HG03108 (cell line): ENCODE results near the gene SLBP.
A peak's percentile ranks its signal among the peaks of the same experiment; 100 is the strongest.

ENCODE experiments used
- ATAC-seq: cut with Tn5 transposase; IDR thresholded peaks from one replicate; pipeline ENCODE4 v1.9.1; 2021; ENCODE audit warnings: moderate library complexity; ENCODE audit not compliant: unreplicated experiment

SLBP gene

DNA sequence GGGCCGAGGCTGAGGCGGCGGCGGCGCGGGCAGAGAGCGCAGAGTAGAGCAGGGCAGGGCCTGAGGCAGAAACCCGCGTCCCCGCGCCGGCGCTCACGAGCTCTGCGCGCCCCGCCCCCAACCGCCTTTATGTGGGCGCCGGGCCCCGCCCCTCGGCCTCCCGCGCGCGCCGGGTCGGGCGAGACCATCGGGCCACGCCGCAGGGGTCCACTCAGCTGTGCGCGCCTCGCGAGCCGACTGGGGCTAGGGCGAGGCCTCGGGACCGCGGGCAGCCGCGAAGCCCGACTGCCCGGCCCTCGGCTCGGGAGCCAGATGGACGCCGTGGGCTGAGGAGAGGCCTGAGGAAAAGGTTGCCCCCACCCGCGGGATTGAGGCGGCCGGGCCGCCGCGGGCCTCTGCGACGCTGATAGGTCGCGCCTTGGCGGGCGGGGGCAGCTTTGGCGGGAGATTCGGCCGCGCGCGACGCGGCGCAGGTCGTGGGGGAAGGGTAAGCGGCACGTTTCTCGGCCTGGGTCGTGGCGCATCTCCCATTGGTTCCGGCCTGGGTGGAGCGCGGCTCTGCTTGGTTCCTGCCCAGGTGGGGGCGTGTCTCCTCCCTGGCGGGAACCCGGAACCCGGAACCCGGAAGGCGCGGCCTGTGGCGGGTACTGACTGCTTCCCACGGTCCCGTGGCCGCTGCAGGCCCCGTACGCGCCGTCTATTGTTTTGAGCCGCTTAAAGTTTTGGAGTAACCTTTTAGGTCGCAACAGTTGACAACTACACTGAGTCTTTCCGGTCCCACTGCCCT lies at the start of gene SLBP:
Gene SLBP, minus strand, starts transcription at position 104 of the 787 bp plus-strand sequence. CDS start 131 bp downstream, outside the sequence.
- ATAC-seq, result peak; percentile 75

DNA sequence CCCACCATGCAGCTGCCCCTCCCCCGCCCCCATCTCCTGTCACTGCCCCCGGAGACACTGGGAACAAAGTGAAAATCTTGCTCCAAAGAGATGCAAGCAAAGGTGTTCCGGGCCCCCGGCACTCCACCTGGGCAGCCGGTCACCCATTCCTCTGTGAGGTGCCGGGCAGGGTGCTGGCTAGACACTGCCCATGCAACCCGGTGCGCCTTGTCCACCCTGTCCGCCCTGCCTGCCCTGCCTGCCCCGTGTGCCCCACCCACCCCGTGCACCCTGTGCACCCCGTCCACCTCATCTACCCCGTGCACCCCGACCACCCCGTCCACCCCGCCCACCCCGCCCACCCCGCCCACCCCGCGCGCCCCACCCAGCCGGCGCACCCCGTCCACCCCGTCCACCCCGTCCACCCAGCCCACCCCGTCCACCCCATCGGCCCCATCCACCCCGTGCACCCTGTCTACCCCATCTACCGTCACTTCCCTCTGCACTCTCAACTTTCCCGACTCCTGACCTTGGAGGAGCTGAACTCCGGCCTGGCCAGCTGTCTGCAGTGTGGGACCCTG lies 49.1 kb upstream of the SLBP start:
- no peak for ATAC-seq

DNA sequence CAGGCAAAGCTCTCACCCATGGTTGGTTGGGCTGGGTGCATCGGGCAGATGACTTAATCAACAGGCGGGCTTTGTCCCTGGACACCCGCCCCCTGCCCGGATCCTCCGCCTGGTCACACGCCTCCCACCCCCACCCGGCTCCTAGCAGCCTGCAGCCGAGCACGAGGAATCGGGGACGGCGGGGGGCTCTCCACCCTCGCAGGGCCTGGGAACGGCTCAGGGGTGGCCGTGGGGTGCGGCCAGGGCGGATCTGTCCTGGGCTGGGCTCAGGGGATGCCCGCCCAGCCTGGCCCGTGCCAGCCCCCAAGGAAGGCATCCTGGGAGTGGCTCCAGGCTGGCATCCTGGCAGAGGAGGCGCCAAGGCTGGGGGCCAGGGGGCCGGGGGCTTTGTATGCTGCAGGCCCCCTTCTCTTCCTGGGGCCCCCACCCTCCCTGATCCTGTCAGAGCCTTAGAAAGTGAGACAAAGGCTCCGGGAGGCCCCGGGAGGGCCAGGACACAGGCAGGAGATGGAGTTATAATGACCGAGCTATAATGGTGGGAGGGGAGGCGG lies 48.5 kb upstream of the SLBP start:
- no peak for ATAC-seq

DNA sequence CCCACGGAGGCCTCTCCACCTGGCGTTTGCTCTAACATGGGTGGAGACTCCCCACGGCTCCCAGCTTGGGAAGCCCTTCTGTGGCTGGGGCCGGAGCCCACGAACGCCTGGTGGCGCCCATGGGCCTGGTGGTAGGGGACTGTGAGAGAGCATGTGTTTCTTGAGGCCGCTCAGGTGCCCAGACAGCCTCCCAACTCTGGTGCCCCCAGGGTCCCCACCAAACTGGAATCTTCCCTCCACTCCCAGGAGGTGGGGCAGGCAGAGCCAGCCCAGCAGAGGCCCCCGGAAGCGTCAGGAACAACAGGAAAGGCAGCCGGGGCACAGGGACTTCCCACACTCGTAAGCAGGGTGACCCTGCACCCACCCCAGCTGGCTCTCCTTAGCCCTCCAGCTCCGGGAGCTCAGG lies 47.7 kb upstream of the SLBP start:
- ATAC-seq, result no peak

DNA sequence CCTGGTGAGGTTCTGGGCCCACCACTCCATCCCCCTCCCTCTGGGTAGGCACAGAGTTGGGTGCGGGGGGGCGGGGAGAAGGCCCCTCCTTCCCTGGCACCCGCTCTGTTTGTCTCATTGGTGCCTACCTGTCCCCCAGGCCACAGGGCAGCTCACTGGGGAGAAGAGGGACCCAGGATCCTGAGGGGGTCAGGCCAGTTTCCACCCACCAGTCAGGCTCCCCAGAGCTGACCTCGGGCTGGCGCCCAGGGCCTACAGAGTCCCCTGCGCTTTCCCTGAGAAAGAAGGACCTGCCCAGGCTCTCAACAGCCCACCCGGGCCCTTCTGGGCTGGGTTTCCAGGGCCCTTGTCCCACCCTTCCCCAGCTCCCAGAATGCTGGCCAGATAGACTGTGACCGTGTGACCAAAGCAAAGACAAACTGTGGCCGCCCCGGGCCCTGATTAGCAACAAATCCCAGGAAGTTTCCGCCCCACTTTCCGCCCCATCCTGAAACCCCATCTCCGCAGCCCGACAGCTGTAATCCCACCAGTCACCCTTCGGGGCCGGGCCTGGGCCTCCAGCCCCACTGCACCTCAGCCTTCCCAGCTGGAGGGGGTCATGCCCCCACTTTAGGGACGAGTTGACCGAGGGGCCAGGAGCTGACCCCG lies 47.2 kb upstream of the SLBP start:
- no peak for ATAC-seq

DNA sequence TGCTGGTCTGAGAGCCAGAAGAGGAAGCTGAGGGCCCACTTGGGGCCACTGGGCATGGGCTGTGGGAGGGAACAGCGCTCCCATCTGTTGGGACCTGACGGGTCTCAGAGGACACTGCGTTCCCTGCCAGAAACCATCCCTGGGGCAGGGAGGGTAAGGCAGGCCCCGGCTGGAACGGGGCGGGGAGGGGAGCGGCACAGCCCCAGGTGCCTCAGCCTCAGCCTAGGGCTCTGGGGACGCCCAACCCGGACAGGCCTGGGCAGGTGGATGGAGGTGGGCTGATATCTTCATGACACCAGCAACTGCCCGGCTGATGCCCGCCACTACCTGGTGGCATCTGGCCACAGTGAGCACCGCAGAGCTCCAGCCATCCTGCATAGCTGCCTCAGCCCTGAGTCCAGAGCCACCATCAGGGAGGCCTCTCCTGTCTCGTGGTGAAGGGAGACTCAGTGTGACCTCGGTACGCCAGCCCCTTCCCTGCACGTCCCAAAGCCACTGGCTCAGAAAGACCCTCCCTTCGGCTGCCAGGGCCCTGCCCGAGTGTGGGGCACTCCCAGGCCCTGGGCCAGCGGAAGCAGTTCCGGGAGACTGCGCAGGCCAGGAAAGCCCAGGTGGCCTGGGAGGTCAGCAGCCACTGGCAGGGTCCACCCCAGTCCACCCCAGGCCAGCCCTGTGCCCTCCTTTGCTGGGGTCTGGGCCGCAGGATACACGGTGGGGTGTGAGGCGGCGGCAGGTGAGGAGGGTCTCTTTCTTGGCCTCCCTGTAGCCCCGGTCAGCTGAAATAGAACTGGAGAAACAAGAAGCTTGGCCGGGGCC lies 46.4 kb upstream of the SLBP start:
- no peak for ATAC-seq

DNA sequence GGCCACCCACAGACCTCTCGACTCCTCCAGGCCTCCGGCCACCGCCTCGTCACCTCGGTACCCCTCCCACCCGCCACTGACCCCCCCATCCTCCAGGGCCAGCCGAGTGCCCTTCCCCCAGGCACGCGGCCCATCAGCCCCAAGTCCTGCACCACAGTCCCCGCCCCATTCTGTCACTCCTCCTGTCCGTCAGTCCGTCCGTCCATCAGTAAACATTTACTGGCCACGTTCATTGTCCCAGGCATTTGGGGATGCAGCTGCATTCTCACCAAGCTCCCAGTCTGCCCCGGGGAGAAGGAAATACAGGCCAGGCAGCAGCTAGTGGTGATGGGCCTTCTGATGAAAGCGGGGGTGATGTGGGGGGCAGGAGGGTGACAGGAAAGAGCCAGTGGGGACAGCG lies 45.7 kb upstream of the SLBP start:
- ATAC-seq, result no peak

DNA sequence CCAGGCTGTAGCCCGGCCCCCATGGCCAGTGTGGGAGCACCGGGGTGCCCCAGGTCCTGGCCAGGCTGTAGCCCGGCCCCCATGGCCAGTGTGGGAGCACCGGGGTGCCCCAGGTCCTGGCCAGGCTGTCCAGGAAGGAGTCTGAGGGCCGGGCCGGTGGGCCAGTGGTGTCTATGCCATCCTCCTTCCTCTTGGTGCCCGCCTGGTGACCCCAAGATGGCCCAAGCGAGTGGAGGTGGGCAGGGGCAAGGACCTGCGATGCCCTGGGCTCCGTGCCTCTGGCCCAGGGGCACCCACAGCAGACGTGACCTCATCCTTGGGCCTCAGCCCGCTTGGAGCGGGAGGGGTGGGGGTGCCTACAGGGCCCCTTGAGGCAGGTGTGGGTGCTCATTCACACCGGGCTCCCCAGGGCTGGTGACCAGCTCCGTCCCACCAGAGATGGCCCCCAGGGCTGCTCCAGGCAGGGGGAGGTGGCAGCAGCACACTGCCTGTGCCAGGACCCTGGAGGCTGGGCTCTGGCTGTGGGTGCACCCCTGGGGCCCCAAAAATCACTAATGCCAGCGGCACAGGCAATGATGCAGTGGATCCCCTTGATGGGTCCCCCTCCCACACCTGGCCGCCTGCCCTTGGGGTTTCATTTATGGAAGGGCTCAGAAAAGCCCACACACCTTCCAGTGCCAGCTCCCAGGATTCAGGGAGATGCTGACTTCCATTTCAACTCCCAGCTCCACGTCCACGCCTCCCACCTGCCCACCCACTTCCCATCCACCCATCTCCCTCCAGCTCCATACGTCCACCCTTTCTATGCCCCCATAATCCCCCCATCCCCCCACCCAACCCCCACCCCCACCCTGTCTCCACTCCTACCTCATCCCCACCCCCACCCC lies 45.0 kb upstream of the SLBP start:
- ATAC-seq, result no peak

DNA sequence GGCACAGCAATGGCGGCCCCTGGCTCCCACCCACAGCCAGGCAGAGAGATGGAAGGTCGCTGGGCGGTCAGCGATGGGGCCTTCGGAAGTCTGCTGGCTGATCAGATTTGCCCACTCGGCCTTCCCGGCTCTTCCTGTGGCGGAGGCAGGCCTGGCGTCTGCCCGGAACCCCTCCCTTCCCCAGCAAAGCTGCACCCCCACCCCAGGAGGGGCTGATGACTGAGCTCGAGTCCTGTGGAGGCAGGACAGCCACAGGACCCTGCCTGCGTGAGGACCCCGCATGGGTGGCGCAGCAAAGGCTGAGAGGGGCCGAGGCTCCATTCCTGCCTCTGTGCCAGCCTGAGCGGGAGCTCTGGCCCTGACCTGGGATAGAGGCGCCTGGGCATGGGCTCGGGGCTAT lies 44.0 kb upstream of the SLBP start:
- no peak for ATAC-seq

DNA sequence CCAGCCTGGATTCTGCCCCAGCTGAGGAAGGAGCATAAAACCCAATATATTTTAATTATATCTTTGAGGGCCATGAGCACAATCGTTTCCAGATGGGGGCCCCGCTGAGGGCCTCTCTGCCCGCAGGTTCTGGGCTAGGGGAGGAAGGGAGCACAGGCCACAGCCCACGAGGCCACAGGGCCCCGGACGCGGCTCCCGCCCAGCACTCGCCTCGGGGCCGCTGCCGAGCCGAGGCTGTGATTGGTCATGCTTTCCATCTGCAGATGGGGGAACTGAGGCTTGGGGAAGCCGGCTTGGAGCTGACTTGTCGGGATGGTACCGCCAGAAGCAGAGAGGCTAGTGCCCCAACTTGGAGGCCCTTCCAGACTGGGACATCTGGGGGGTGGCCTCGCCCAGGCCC lies 43.2 kb upstream of the SLBP start:
- ATAC-seq, result no peak

DNA sequence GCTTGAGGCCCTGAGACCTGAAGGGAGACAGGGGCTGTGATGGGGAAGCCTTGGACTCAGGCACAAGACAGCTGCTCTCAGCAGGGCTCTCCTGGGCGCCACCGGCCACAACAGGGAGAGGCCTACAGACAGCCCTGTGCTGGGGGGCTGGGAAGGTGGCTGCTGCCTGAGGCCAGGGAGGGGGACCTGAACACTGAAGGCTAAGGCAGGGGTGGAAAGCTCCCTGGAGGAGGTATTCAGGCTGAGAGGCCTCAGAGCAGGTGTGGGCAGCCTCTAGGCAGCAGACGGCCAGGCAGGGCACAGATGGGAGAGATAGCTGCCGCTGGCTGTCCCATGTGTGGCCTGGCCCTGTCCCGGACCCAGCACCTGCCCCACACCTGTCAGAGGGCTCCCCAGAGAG lies 42.2 kb upstream of the SLBP start:
- ATAC-seq, result no peak

DNA sequence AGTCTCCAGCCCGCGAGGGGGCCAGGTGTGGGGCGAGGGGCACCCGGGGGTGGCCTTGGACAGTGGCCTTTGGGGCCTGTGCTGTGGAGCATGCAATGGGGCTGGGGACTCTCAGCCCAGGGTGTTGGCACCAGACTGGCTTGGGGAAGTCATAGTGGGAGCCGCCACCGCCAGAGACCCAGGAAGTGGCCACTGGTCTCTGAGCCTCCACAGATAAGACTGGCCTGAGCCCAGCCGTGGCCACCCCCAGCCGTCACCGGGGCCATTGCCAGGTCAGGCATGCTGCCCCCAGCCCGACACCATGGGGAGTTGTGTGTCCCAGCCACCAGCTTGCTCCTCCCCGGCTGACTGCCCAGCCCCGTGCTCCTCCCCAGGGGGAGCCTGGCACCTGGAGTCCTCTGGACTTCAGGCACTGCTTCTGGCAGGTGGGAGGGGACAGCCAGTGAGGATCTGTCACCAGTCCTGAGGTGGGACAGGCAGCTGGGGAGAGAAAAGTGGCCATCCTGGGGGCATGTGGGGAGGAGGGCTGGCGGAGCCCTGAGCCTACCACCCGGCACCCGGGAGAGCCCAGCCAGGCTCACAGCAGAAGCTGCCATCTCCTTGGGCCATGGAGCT lies 41.7 kb upstream of the SLBP start:
- no peak for ATAC-seq

DNA sequence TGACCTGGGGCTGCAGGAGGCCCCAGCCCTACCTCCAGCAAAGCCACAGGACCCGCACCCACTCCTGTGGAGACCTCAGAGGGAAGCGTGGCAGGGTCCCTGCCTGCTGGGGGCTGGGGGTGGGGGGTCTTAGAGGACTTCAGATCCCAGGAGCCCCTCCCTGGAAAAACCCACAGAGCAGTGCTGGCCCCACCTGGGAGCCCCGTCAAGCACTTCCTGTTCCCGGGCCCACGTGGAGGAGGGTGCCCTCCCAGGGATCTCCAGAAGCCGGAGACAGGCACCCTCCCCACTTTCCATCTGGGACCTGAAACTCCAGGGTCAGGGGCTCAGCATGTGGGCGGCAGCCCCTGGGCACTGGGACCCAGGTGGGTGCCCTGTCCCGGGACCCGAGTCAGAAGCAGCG lies 41.2 kb upstream of the SLBP start:
- ATAC-seq, result no peak

DNA sequence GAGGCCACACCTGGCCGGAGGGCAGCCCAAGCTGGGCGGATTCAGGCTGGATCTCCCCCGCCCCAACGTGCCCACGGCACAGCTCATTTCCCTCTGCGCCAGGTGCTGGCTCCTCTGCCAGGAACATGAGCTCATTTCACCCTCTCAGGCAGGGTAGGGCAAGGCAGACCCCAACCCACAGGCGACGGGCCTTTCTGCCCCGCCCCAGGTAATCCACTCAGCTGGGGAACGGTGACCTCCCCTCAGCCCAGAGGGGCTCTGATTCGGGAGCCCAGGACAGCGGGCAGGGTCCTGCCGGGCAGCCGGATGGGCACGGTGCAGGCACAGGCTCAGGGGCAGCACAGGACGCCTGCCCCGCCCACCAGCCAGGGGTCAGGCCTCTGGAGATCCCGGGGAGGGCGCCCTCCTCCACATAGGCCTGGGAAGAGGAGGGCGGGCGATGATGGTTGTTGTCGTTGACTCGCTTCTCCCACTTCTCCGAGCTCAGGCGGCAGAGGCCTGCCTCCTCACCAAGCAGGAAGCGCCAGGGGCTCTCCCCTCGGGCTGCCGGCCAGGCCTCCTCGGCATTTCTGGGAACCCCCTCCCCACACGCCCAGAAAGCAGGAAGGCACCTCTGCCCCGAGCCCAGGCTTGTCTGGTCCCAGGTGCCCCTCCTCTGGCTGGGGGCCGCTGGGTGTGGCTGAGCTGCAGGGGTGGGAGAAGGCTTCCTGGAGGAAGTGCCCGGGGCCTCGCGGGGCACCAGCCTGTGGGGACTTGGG lies 40.3 kb upstream of the SLBP start:
- ATAC-seq, result no peak

DNA sequence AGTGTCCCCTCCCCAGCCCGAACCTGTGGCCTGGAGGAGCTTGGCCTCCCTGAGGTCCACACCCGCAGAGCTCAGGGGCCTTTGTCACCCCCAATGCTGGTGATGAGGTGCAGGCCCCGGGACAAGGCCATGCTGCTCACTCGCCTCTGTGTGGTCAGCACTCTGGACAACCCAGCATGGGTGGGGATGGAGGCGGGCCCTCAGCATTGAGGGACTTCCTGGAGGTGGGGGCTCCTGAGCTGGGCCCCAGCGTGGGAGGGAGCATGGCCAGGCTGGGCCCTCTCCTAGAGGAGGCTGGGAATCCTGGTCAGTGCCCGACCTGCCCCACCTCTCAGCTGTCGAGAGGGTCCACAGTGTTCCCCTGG lies 39.8 kb upstream of the SLBP start:
- no peak for ATAC-seq

DNA sequence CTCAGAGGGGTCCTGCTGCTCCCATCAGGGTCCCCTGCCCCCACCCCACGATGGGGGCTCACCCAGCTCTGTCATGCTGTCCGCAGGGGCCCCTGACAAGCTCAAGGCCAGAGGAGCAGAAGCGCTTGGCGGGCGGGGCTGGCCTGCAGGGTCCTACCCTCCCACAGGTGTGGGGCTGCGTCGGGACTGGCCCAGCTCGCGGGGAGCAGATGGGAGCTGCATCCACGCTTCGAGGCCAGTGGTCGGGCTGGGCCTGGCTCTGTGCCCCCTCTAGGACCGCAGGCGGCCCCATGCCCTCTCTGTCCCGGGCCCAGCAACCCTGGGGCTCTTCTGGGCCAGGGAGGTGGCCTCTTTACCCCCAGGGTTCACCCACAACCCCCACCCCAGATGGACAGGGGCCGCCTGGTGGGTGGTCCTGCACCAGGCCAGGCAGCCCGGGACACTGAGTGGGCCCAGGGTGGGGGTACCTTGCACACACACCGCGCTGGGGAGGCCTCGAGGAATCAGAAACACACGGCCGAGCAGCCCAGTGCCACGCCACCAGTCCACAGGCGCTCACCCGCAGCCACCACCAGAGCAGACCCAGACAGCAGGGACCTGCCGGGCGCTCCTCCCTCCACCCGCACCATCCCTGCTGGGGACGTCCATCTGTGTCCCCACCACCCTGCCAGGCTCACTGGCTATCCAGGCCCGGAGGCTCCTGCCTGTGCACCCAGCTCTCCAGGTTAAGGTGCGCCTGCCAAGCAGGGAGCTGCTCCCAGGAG lies 39.2 kb upstream of the SLBP start:
- ATAC-seq, result no peak

DNA sequence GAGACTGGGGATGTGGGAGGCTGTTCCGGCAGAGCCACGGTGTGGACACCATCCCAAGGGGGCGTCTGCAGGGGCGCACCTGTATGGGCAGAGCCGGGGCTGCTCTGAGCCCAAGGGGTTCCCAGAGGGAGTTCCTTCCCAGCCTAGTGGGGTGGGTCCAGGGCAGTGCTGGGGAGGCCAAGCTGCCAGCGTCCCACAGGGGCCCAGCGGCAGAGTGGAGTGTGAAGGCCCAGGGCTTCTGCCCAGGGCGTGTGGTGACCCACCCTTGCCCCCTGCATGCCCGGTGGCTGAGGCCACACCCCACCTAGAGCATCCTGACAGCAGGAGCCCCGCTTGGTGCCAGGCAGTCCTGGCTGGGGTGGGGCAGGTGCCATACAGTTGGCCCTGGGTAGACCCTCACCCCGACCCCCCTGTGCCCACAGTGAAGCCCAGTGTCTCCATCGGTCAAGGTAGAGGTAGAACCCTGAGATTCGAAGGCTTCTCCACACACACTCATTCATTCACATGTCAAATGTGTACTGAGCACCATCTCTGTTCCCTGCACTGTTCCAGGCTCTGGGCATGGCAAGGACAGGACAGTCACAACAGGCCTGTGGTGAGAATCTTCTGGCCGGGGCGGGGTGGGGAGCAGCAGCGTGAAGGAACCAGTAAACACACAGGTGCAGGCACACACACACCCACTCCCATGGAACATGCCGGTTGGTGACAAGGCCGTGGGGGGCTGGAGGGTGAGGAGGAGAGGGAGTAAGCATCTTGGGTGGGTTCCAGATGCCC lies 38.4 kb upstream of the SLBP start:
- ATAC-seq, result no peak

DNA sequence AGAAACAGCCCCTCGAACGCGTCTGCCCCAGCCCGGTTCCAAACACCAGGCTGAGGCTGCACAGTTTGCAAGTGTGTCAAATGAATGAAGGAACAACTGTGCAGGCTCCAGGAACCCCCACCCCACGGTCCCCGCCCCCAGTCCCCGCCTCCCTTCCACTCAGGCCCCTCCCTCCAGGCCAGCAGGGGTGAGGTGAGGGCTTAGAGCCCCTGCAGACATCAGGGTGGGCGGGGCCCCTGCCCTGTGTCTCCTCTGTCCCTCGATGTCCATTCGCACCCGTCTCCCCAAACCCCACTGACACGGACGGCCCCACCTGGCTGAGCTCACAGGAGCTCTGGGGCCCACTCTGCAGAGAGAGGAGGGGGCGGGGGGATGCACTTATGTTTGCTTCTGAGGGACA lies 37.7 kb upstream of the SLBP start:
- no peak for ATAC-seq
